Neural cell (in vitro differentiated cells): Measurements from ENCODE around the gene DOK6. TPM values are rescaled to one million over a fixed set of nuclear protein-coding genes. Genes with fewer than 3 reads are reported as not detected.

Experiments used
- H2AFZ ChIP-seq: fragments of 200-600, 300-800 bp; sonication (generic), shearing (Covaris generic); 2 replicates; pipeline ENCODE4 v1.6.0; 2014; ENCODE audit warnings: low read depth, mild to moderate bottlenecking, antibody characterized with exemption, low read length, moderate library complexity
- H3F3A ChIP-seq: fragments of 200-600 bp; shearing (Covaris generic); 2 replicates; pipeline ENCODE4 v1.6.1; 2016; ENCODE audit warnings: mild to moderate bottlenecking, moderate library complexity, mixed read lengths, antibody characterized with exemption, low read length; ENCODE audit not compliant: insufficient read depth, poor library complexity, severe bottlenecking
- H3K27ac ChIP-seq: fragments of 200-600, 300-800 bp; sonication (generic), shearing (Covaris generic); 2 replicates; pipeline ENCODE4 v1.5.1; 2014; ENCODE audit warnings: mild to moderate bottlenecking, low read length, moderate library complexity
- H3K27me3 ChIP-seq: fragments of 300-800, 200-600 bp; sonication (generic), shearing (Covaris generic); 2 replicates; pipeline ENCODE4 v1.6.0; 2014; ENCODE audit warnings: mild to moderate bottlenecking, low read depth, low read length, moderate library complexity; ENCODE audit not compliant: insufficient read depth
- H3K36me3 ChIP-seq: fragments of 300-800, 200-600 bp; sonication (generic), shearing (Covaris generic); 2 replicates; pipeline ENCODE4 v1.5.1; 2014; ENCODE audit warnings: mild to moderate bottlenecking, antibody characterized with exemption, low read length, moderate library complexity; ENCODE audit not compliant: insufficient read depth
- H3K4me2 ChIP-seq: fragments of 300-800, 200-600 bp; sonication (generic), shearing (Covaris generic); 2 replicates; pipeline ENCODE4 v1.6.0; 2014; ENCODE audit warnings: mild to moderate bottlenecking, low read length
- H3K4me3 ChIP-seq: fragments of 300-800, 200-600 bp; sonication (generic), shearing (Covaris generic); 2 replicates; pipeline ENCODE4 v1.5.1; 2014; ENCODE audit warnings: mild to moderate bottlenecking, low read length, moderate library complexity
- H3K79me2 ChIP-seq: fragments of 200-600 bp; shearing (Covaris generic); replicated peaks from 2 replicates; pipeline ENCODE4 v1.6.0; 2014; ENCODE audit warnings: mild to moderate bottlenecking, low read length, moderate library complexity; ENCODE audit not compliant: insufficient read depth
- H3K9ac ChIP-seq: fragments of 300-800, 200-600 bp; sonication (generic), shearing (Covaris generic); 2 replicates; pipeline ENCODE4 v1.6.1; 2016; ENCODE audit warnings: mild to moderate bottlenecking, low read length, mixed read lengths
- H3K9me2 ChIP-seq: fragments of 200-600 bp; shearing (Covaris generic); 2 replicates; pipeline ENCODE4 v1.6.1; 2016; ENCODE audit warnings: mild to moderate bottlenecking, low read length, mixed read lengths; ENCODE audit not compliant: insufficient read depth
- H3K9me3 ChIP-seq: fragments of 200-600, 300-800 bp; sonication (generic), shearing (Covaris generic); 2 replicates; pipeline ENCODE4 v1.6.1; 2016; ENCODE audit warnings: mild to moderate bottlenecking, mixed run types, low read length, moderate library complexity, mixed read lengths
- H4K20me1 ChIP-seq: fragments of 200-600 bp; shearing (Covaris generic); 2 replicates; pipeline ENCODE4 v1.6.1; 2016; ENCODE audit warnings: mild to moderate bottlenecking, mixed run types; ENCODE audit not compliant: insufficient read depth
- EP300 ChIP-seq: fragments of 450-650 bp; conservative IDR thresholded peaks from 2 replicates; pipeline ENCODE4 v1.6.1; 2014; ENCODE audit warnings: antibody characterized with exemption, mild to moderate bottlenecking, moderate library complexity; ENCODE audit not compliant: poor library complexity, severe bottlenecking
- EZH2 ChIP-seq: fragments of 200-600, 300-800 bp; shearing (Covaris generic), sonication (generic); IDR thresholded peaks from 2 replicates; pipeline ENCODE4 v1.6.1; 2014; ENCODE audit warnings: antibody characterized with exemption, low read length, borderline replicate concordance, mild to moderate bottlenecking; ENCODE audit not compliant: insufficient read depth, poor library complexity, severe bottlenecking
- MXI1 ChIP-seq: fragments of 450-650 bp; conservative IDR thresholded peaks from 2 replicates; pipeline ENCODE4 v1.6.1; 2014; ENCODE audit warnings: antibody characterized with exemption, mild to moderate bottlenecking; ENCODE audit not compliant: poor library complexity, severe bottlenecking
- POLR2AphosphoS5 ChIP-seq: IDR thresholded peaks from 2 replicates; pipeline ENCODE4 v1.6.1; 2012
- RAD21 ChIP-seq: fragments of 450-650 bp; conservative IDR thresholded peaks from 2 replicates; pipeline ENCODE4 v1.6.1; 2014; ENCODE audit warnings: antibody characterized with exemption, mild to moderate bottlenecking, moderate library complexity
- SMC3 ChIP-seq: fragments of 450-650 bp; conservative IDR thresholded peaks from 2 replicates; pipeline ENCODE4 v1.6.1; 2014; ENCODE audit warnings: antibody characterized with exemption, mild to moderate bottlenecking, moderate library complexity; ENCODE audit not compliant: poor library complexity
- TAF1 ChIP-seq: IDR thresholded peaks from 2 replicates; pipeline ENCODE4 v1.6.1; 2012; ENCODE audit warnings: low read depth
- polyA plus RNA-seq: library from polyadenylated mRNA; depleted of rRNA; stranded (reverse); fragments of >200 nt; gene quantifications from 2 replicates; pipeline ENCODE4 v1.2.3, GENCODE V29; 2014
- TF ChIP-seq, protein P1 (sequence below): fragments of 450-650 bp; IDR thresholded peaks from 2 replicates; pipeline ENCODE4 v1.5.1; 2014; ENCODE audit warnings: antibody characterized with exemption, mild to moderate bottlenecking, moderate library complexity; ENCODE audit not compliant: poor library complexity, severe bottlenecking
- TF ChIP-seq, protein P2 (sequence below): IDR thresholded peaks from 2 replicates; pipeline ENCODE4 v1.6.1; 2012; ENCODE audit warnings: borderline replicate concordance

Gene DOK6
- polyA plus RNA-seq, 1 donor from 2014 or later = 9.7 TPM

GRCh38 chr18:69380324-69380723, 20.4 kb upstream of the DOK6 start:
- no peaks in the 10 kb centered on the region for H3K79me2 ChIP-seq
- no peak for TF ChIP-seq EZH2
- TF ChIP-seq POLR2AphosphoS5 = no peak
- TF ChIP-seq TAF1 = no peak
- TF ChIP-seq, protein P1, sequence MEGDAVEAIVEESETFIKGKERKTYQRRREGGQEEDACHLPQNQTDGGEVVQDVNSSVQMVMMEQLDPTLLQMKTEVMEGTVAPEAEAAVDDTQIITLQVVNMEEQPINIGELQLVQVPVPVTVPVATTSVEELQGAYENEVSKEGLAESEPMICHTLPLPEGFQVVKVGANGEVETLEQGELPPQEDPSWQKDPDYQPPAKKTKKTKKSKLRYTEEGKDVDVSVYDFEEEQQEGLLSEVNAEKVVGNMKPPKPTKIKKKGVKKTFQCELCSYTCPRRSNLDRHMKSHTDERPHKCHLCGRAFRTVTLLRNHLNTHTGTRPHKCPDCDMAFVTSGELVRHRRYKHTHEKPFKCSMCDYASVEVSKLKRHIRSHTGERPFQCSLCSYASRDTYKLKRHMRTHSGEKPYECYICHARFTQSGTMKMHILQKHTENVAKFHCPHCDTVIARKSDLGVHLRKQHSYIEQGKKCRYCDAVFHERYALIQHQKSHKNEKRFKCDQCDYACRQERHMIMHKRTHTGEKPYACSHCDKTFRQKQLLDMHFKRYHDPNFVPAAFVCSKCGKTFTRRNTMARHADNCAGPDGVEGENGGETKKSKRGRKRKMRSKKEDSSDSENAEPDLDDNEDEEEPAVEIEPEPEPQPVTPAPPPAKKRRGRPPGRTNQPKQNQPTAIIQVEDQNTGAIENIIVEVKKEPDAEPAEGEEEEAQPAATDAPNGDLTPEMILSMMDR = no peak
- no peak for TF ChIP-seq SMC3
- TF ChIP-seq EP300 = no peak
- TF ChIP-seq, protein P2, sequence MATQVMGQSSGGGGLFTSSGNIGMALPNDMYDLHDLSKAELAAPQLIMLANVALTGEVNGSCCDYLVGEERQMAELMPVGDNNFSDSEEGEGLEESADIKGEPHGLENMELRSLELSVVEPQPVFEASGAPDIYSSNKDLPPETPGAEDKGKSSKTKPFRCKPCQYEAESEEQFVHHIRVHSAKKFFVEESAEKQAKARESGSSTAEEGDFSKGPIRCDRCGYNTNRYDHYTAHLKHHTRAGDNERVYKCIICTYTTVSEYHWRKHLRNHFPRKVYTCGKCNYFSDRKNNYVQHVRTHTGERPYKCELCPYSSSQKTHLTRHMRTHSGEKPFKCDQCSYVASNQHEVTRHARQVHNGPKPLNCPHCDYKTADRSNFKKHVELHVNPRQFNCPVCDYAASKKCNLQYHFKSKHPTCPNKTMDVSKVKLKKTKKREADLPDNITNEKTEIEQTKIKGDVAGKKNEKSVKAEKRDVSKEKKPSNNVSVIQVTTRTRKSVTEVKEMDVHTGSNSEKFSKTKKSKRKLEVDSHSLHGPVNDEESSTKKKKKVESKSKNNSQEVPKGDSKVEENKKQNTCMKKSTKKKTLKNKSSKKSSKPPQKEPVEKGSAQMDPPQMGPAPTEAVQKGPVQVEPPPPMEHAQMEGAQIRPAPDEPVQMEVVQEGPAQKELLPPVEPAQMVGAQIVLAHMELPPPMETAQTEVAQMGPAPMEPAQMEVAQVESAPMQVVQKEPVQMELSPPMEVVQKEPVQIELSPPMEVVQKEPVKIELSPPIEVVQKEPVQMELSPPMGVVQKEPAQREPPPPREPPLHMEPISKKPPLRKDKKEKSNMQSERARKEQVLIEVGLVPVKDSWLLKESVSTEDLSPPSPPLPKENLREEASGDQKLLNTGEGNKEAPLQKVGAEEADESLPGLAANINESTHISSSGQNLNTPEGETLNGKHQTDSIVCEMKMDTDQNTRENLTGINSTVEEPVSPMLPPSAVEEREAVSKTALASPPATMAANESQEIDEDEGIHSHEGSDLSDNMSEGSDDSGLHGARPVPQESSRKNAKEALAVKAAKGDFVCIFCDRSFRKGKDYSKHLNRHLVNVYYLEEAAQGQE = no peak
- no peak for TF ChIP-seq RAD21
- TF ChIP-seq MXI1 = no peak
- no peak overlapping the region for H2AFZ ChIP-seq
- H3K36me3 ChIP-seq = no peaks in the 10 kb centered on the region
- no peaks in the 10 kb centered on the region for H3K9me3 ChIP-seq
- H3K27ac ChIP-seq = no peak overlapping the region
- no peaks in the 10 kb centered on the region for H3K27me3 ChIP-seq
- H3K9ac ChIP-seq = no peak overlapping the region
- H3K4me3 ChIP-seq = no peak overlapping the region
- no peaks in the 10 kb centered on the region for H3K9me2 ChIP-seq
- H3F3A ChIP-seq = no peaks in the 10 kb centered on the region
- H3K4me2 ChIP-seq = no peak overlapping the region
- H4K20me1 ChIP-seq = no peaks in the 10 kb centered on the region

GRCh38 chr18:69383186-69383585, 17.5 kb upstream of the DOK6 start:
- Histone ChIP-seq H3F3A (no peaks in the 10 kb centered on the region), H3K9me2 (no peaks in the 10 kb centered on the region), H4K20me1 (no peaks in the 10 kb centered on the region), H3K9me3 (no peaks in the 10 kb centered on the region), H3K4me3 (no peak overlapping the region), H3K79me2 (no peaks in the 10 kb centered on the region), H3K27ac (no peak overlapping the region), H3K27me3 (no peaks in the 10 kb centered on the region), H2AFZ (no peak overlapping the region), H3K4me2 (no peak overlapping the region), H3K9ac (no peak overlapping the region), H3K36me3 (no peaks in the 10 kb centered on the region)
- TF ChIP-seq, protein P2 = no peak
- no peak for TF ChIP-seq POLR2AphosphoS5
- TF ChIP-seq RAD21 = no peak
- no peak for TF ChIP-seq MXI1
- TF ChIP-seq EZH2 = no peak
- no peak for TF ChIP-seq TAF1
- TF ChIP-seq, protein P1 = no peak
- no peak for TF ChIP-seq EP300
- no peak for TF ChIP-seq SMC3
